Esophagus squamous epithelium (tissue), 5 donors: ENCODE results near the gene C2orf49. TPM values are rescaled to one million over a fixed set of nuclear protein-coding genes. Genes with fewer than 3 reads are reported as not detected.
A peak's percentile ranks its signal among the peaks of the same experiment; 100 is the strongest.

Source experiments
- DNase-seq: peaks from one replicate; lab custom pipeline; 2025; lab: John Stamatoyannopoulos, UW
- H3K27ac ChIP-seq, 4 donors: fragments of 200-600 bp; sonication (generic); one replicate each; pipeline ENCODE4 v1.5.1; 2016 to 2019; ENCODE audit warnings: mild to moderate bottlenecking in 1 of 4
- H3K27me3 ChIP-seq, 4 donors: fragments of 200-600 bp; sonication (generic); 1 replicate in 3 of 4; 2 replicates in 1 of 4; pipeline versions ENCODE4 v1.5.1 to v1.6.0; 2017 to 2021; ENCODE audit warnings: antibody characterized with exemption in 1 of 4
- H3K36me3 ChIP-seq, 3 donors: fragments of 200-600 bp; sonication (generic); one replicate each; pipeline ENCODE4 v1.5.1; 2016 to 2019
- H3K4me1 ChIP-seq, 3 donors: fragments of 200-600 bp; sonication (generic); one replicate each; pipeline ENCODE4 v1.5.1; 2017 to 2019
- H3K4me3 ChIP-seq, 4 donors: fragments of 200-600 bp; sonication (generic); 1 replicate in 3 of 4; 2 replicates in 1 of 4; pipeline ENCODE4 v1.5.1; 2016 to 2019; ENCODE audit warnings: mild to moderate bottlenecking in 2 of 4, moderate library complexity in 1 of 4
- H3K9me3 ChIP-seq, 3 donors: fragments of 200-600 bp; sonication (generic); one replicate each; pipeline ENCODE4 v1.5.1; 2016 to 2019
- CTCF ChIP-seq, 6 experiments: fragments of 450-650 bp in 4 of 6; fragments of 200-600 bp in 2 of 6; sonication (generic) in 2 of 6; IDR thresholded peaks; one replicate each; pipeline ENCODE4 v1.5.1; 2016 to 2019; ENCODE audit warnings: antibody characterized with exemption in 6 of 6, mild to moderate bottlenecking in 4 of 6, moderate library complexity in 4 of 6
- POLR2A ChIP-seq, 4 donors: fragments of 450-650 bp; IDR thresholded peaks; one replicate each; pipeline ENCODE4 v1.6.1; 2017; ENCODE audit warnings: antibody characterized with exemption in 4 of 4, mild to moderate bottlenecking in 4 of 4, moderate library complexity in 3 of 4
- WGBS, 2 donors: methylation state at CpG; one replicate each; pipeline ENCODE4 v1.1.5; 2018; 5-methylcytosine and 5-hydroxymethylcytosine counted together
- intact Hi-C: fragments of 100-400 bp; cut with DNase I; formaldehyde crosslinking; loops from one replicate; pipeline ENCODE4 v1.15.0; 2022
- total RNA-seq, 4 donors: library from RNA; depleted of rRNA; stranded (reverse); fragments of >200 nt; gene quantifications; one replicate each; pipeline ENCODE4 v1.1.0, GENCODE V29; 2016
- donor health status: DM: yes; HTN: yes; CAD: no.

Gene C2orf49
- total RNA-seq, 4 donors from 2014 or later: 9.3 to 19.8 (median 12.4) TPM

GRCh38 chr2:105329197-105329554 lies 8.2 kb upstream of the C2orf49 start:
- no peaks in the 10 kb centered on the region for H3K9me3 ChIP-seq
- peaks cover 14 to 50% (median 15%) of the 10 kb centered on the region in 3 donors for H3K4me1 ChIP-seq
- H3K27me3 ChIP-seq: no peaks in the 10 kb centered on the region
- intact Hi-C loops: no loop called here
- TF ChIP-seq POLR2A (IDR thresholded peaks at IDR 0.05) (no peak), CTCF (IDR thresholded peaks at IDR 0.05) (no peak)
- DNase-seq: no peak
- 0% methylated on average over 4 to 10 of the region's 17 CpGs for WGBS, 2 donors
- peak overlapping the region; percentile 81 to 95 (median 94) for H3K27ac ChIP-seq
- H3K36me3 ChIP-seq: peaks cover 0 to 16% (median 0%) of the 10 kb centered on the region in 3 donors
- peak overlapping the region; percentile 63 to 86 (median 79) for H3K4me3 ChIP-seq

- DNase-seq: no peak
- Histone ChIP-seq H3K27me3 (no peaks in the 10 kb centered on the region), H3K4me1 (peaks cover 14 to 43% (median 15%) of the 10 kb centered on the region in 3 donors), H3K9me3 (no peaks in the 10 kb centered on the region), H3K4me3 (peak within 1 kb of the TSS; percentile 63 to 86 (median 79)), H3K27ac (peak within 1 kb of the TSS; percentile 88 to 95 (median 94)), H3K36me3 (peaks cover 0 to 17% (median 0%) of the 10 kb centered on the region in 3 donors)
- intact Hi-C loops: no loop called here
- 32 to 78% methylated on average over 1 to 3 of the region's 101 CpGs for WGBS, 2 donors
- TF ChIP-seq CTCF (IDR thresholded peaks at IDR 0.05) (no peak), POLR2A (IDR thresholded peaks at IDR 0.05) (peak in 1 of 4 donors; percentile 42)
Measured at GRCh38 chr2:105329561-105330495, 7.5 kb upstream of the C2orf49 start, which contains the start of gene TGFBRAP1. Gene TGFBRAP1, minus strand, starts transcription at chr2:105329735. Its CDS starts 21,434 bp downstream, at chr2:105308301.

GRCh38 chr2:105330681-105331375 lies 6.5 kb upstream of the C2orf49 start:
- Histone ChIP-seq H3K4me1 (peaks cover 14 to 35% (median 15%) of the 10 kb centered on the region in 3 donors), H3K27ac (peak overlapping the region in 2 of 4 donors; percentile 88 to 95), H3K27me3 (no peaks in the 10 kb centered on the region), H3K4me3 (no peak overlapping the region), H3K36me3 (peaks cover 0 to 10% (median 0%) of the 10 kb centered on the region in 3 donors), H3K9me3 (no peaks in the 10 kb centered on the region)
- intact Hi-C loops: no loop called here
- 93 to 96% methylated on average over 4 of the region's 4 CpGs for WGBS, 2 donors
- no peak for DNase-seq
- TF ChIP-seq POLR2A (IDR thresholded peaks at IDR 0.05) (no peak), CTCF (IDR thresholded peaks at IDR 0.05) (no peak)

GRCh38 chr2:105334211-105334610 lies 3.1 kb upstream of the C2orf49 start:
- Histone ChIP-seq H3K27ac (no peak overlapping the region), H3K27me3 (no peaks in the 10 kb centered on the region), H3K4me1 (peaks cover 13 to 35% (median 23%) of the 10 kb centered on the region in 3 donors), H3K36me3 (peaks cover 0 to 10% (median 0%) of the 10 kb centered on the region in 3 donors), H3K4me3 (no peak overlapping the region), H3K9me3 (no peaks in the 10 kb centered on the region)
- intact Hi-C loops: no loop called here
- WGBS, 2 donors: 84 to 89% methylated on average over 4 of the region's 4 CpGs
- no peak for TF ChIP-seq POLR2A (IDR thresholded peaks at IDR 0.05)
- TF ChIP-seq CTCF (IDR thresholded peaks at IDR 0.05): no peak
- DNase-seq: no peak
